Measurements from ENCODE around the gene B4GALT6. TPM values are rescaled to one million over a fixed set of nuclear protein-coding genes. Genes with fewer than 3 reads are reported as not detected.

B4GALT6 gene
- total and polyA plus RNA-seq, 2 of the 8 experiments (the other 6 are each of a cell fraction or from before 2014, with no cell fraction given), result 6.3 to 41.5 TPM

- Histone ChIP-seq H3K4me1 (replicated peaks in 1 of 4; ENCODE audit: control insufficient read depth in 3 of 4, insufficient read depth in 4 of 4, low read length in 3 of 4) (no peaks in the 10 kb centered on the region), H2AK5ac (ENCODE audit: low read depth, low read length) (no peak overlapping the region), H2BK12ac (ENCODE audit: low read depth, low read length) (no peak overlapping the region), H3K27ac (ENCODE audit: low read depth, low read length) (no peak overlapping the region), H3K9ac (replicated peaks in 1 of 4; ENCODE audit: extremely low read depth in 1 of 4, low read depth in 3 of 4, low read length in 3 of 4) (no peak overlapping the region), H3K23me2 (ENCODE audit: low read depth, low read length) (no peaks in the 10 kb centered on the region), H3K18ac (ENCODE audit: extremely low read depth, low read length) (no peak overlapping the region), H4K20me1 (replicated peaks in 1 of 2; ENCODE audit: control insufficient read depth in 1 of 2, insufficient read depth in 2 of 2, low read length in 2 of 2) (no peaks in the 10 kb centered on the region), H3K56ac (replicated peaks; ENCODE audit: insufficient read length, low read depth, low read length) (no peak overlapping the region), H3K79me2 (ENCODE audit: control insufficient read depth in 1 of 2, insufficient read depth in 2 of 2, low read length in 2 of 2) (no peaks in the 10 kb centered on the region), H3K23ac (ENCODE audit: insufficient read length) (no peak overlapping the region), H3K4ac (replicated peaks; ENCODE audit: insufficient read length, low read depth, low read length) (no peak overlapping the region), H2BK5ac (ENCODE audit: low read depth, low read length) (no peak overlapping the region), H2BK20ac (ENCODE audit: low read length) (no peak overlapping the region), H2BK15ac (ENCODE audit: low read length) (no peak overlapping the region), H3K36me3 (ENCODE audit: control insufficient read depth in 2 of 4, insufficient read depth in 4 of 4, low read length in 3 of 4) (no peaks in the 10 kb centered on the region), H4K8ac (ENCODE audit: extremely low read depth, insufficient read depth, low read length) (no peak overlapping the region), H3K14ac (ENCODE audit: insufficient read length) (no peak overlapping the region), H3K27me3 (replicated peaks in 1 of 4; ENCODE audit: control insufficient read depth in 3 of 4, extremely low read depth in 1 of 4, insufficient read depth in 3 of 4, low read length in 3 of 4) (no peaks in the 10 kb centered on the region), H4K5ac (ENCODE audit: insufficient read length, low read depth, low read length) (no peak overlapping the region), H2AFZ (ENCODE audit: low read length) (no peak overlapping the region), H2BK120ac (replicated peaks; ENCODE audit: low read depth, low read length) (no peak overlapping the region), H3K9me3 (ENCODE audit: insufficient read depth in 2 of 2, low read depth in 1 of 2, low read length in 1 of 2) (no peaks in the 10 kb centered on the region), H3K79me1 (ENCODE audit: low read depth, low read length) (no peaks in the 10 kb centered on the region), H3K4me3 (ENCODE audit: extremely low read depth in 1 of 4, insufficient read depth in 2 of 4, low read depth in 3 of 4, low read length in 4 of 4) (no peak overlapping the region), H3K4me2 (ENCODE audit: insufficient read depth in 1 of 2, low read depth in 2 of 2, low read length in 2 of 2) (no peak overlapping the region), H4K91ac (replicated peaks; ENCODE audit: insufficient read length, low read length) (no peak overlapping the region)
- ChIA-PET CTCF (ENCODE audit: partially characterized antibody) (interaction anchor here (0.6 to 3.0 kb wide), 6 partner anchors 15 to 162 kb away, joined by 3 to 9 read pairs (median 4); no protein-coding TSS in a partner anchor), POLR2A (ENCODE audit: partially characterized antibody) (interaction anchor here (1.5 kb wide), 1 partner anchor 32 kb away, joined by 5 read pairs; no protein-coding TSS in a partner anchor)
- DNase-seq (ENCODE audit: low read depth in 1 of 2, low spot score in 2 of 2) (no peak), FAIRE-seq (no peak)
- 96% methylated on average over 3 of the region's 3 CpGs; no CpG with 5 or more reads in 1 of the 2 experiments for WGBS, 2 experiments (ENCODE audit: extremely low coverage in 1 of 2, insufficient coverage in 1 of 2, insufficient read length in 1 of 2, insufficient replicate concordance in 2 of 2, low coverage in 1 of 2, low lambda C conversion rate in 2 of 2, missing lambda C conversion rate in 1 of 2)
- TF ChIP-seq SIN3A (conservative IDR thresholded peaks at IDR 0.05 in 1 of 2, IDR thresholded peaks at IDR 0.05 in 1 of 2; ENCODE audit: low read depth in 1 of 2, low read length in 2 of 2) (no peak), FOSL1 (IDR thresholded peaks at IDR 0.05; ENCODE audit: insufficient read depth, low read depth, low read length) (no peak), SP2 (IDR thresholded peaks at IDR 0.05; ENCODE audit: low read length) (no peak), ATF2 (IDR thresholded peaks at IDR 0.05; ENCODE audit: low read length) (no peak), NRF1 (IDR thresholded peaks at IDR 0.05; ENCODE audit: low read depth, low read length) (no peak), CREB1 (IDR thresholded peaks at IDR 0.05) (no peak), GABPA (IDR thresholded peaks at IDR 0.05; ENCODE audit: borderline replicate concordance, insufficient read depth, low read length) (no peak), RNF2 (IDR thresholded peaks at IDR 0.05; ENCODE audit: borderline replicate concordance, low read depth, low read length, missing control alignments, poor library complexity, severe bottlenecking) (no peak), SRF (IDR thresholded peaks at IDR 0.05; ENCODE audit: low read depth, low read length) (no peak), EGR1 (IDR thresholded peaks at IDR 0.05; ENCODE audit: borderline replicate concordance, low read depth, low read length) (no peak), TAF7 (optimal IDR thresholded peaks at IDR 0.05; ENCODE audit: borderline replicate concordance, low read depth, low read length) (no peak), CBX5 (IDR thresholded peaks at IDR 0.05; ENCODE audit: low read depth, low read length) (no peak)
These were observed 34.0 kb upstream of the B4GALT6 start for GRCh38 chr18:31718386-31718785.

Measured in H1 (cell line).